NCI-H2107 treated with DMSO at 0.1 percent for 48 hours (cell line): ENCODE results near the gene EIF2AK2.

Source experiments
- DNase-seq: peaks from one replicate; lab custom pipeline; 2025; ENCODE audit not compliant: unreplicated experiment; lab: John Stamatoyannopoulos, UW

EIF2AK2 gene

DNA sequence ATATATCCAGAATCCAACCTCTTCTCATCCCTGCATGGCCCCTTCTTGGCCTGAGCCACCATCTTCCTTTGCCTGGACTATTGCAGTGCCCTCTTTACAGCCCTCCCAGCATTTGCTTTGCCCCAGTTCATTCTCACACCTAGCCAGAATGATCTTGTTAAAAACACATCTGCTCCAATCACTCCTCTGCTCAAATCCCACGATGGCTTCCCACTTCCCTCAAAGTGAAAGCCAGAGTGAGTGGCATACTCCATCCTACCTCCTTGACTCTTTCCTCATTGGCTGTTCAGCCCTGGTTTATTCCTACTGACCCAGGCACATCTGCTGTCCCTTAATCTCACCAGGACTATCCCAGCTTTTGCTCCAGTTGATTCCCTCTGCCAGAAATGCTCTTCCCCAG is 17.0 kb upstream of the EIF2AK2 start:
- DNase-seq: no peak

DNA sequence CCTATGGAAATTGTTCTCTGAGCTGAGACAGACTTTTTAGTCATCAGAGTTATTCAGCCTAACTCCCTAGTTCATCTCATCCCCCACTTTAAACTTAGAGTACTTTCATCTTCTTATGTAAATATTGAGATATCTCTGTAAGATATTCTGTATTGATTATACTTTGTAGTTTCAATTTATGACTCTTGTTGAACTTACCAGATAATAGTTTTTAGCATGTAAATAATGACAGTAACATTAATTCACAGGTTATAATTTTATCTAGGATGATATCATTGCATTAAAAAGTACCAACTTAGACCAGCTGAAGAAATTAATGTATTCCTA is 14.8 kb upstream of the EIF2AK2 start:
- no peak for DNase-seq

DNA sequence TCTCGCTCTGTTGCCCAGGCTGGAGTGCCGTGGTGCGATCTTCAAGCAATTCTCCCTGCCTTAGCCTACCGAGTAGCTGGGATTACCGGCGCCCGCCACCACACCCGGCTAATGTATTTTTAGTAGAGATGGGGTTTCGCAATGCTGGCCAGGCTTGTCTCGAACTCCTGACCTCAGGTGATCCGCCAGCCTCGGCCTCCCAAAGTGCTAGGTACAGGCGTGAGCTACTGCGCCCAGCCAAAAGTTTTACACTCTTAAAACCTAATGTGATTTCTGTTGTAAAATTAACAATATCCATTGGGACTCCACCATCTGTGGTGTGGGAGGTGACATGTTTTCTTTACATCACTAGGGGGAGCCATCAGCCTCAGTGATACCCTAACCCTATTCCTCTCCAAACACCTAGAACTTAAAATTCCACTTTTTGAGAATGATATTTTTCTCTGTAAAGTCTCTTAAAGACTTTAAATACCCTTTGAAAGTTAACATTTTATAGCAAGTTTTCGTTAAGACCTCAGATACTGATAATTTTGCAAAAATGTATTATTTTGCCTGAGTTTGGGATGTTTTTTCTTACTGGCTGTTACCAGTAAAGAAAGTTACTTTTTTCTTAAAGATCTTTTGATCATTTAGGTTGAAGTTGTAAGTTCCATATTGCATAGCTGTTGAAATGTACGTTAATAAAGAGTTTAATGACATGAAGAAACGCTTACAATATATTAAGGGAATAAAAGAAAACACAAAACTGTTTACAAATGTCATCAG is 11.6 kb upstream of the EIF2AK2 start:
- DNase-seq: peak; percentile 20

DNA sequence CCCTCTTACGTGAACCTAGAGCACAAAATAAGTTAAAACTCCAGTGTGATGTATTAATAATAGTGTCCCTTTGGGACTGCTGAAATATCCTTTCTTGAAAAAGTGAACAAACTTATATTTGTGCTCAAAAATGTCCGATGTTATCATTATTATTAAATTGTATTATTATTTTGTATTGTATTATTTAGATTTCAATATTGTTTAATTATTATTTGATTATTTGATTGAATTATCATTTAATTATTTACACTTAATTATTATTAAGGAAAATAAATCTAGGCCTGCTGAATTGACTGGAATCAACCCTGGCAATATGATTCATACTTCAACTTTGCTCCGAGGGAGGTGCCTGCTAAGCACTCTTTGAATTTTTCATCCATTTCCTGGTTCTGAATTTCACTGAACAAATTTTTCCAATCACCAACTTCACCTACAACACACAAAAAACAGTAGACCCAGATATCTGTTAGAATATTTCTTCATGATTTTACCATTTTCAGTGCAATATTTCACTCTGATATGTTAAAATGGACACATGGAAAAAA is 10.9 kb upstream of the EIF2AK2 start:
- DNase-seq: no peak

DNA sequence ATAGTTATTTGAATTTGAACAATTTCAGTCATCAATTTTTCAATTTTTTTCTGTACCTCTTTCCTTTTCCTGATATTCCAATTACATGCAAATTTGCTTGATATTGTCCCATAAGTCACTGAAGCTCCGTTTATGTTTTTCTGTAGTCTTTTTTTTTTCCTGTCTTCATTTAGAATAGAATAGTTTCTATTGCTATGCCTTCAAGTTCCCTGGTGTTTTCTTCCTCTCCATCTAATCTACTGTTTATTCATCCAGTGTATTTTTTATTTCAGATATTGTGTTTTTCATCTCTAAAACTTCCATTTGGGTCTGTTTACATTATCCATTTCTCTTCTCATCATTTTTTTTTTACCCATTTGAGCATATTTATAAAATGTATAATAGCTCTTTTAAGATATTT is 8.0 kb upstream of the EIF2AK2 start:
- no peak for DNase-seq

DNA sequence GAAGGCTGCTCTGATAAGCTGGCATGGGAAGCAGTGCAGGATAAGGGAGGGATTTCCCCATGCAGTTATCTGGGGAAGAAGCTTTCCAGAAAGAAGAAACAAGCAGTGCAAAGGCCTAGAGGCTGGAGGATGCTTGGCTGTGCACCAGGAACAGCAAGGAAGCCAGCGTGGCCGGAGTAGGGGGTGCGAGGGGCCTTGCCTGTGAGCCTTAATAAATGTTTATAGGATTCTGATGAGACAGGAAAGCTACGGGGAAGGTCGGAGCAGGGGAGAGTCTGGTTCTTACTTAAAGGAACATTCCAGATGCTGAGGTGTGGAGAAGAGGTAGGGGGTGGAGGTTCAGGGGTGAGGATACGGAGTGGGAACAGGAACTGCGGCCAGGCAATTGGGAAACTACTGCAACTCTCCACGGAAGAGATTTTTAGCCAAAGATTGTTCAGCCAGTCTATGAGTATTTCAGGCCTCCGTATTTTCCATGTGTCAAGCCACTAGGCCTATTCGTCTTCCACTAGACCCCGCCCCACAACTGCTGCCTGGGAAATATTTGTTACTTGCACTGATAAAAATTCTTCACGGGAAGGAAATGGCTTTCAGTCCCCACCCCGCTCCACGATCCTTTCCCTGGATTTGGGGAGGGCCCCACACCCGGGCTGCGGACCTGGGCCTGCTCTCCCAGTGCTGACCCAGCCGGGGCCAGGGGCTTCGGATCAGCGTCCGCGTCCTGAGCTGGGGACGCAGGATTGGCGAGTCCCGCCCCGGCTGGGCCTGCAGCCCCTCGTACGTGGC is 516 bp downstream of the EIF2AK2 start:
- DNase-seq: peak; percentile 21

DNA sequence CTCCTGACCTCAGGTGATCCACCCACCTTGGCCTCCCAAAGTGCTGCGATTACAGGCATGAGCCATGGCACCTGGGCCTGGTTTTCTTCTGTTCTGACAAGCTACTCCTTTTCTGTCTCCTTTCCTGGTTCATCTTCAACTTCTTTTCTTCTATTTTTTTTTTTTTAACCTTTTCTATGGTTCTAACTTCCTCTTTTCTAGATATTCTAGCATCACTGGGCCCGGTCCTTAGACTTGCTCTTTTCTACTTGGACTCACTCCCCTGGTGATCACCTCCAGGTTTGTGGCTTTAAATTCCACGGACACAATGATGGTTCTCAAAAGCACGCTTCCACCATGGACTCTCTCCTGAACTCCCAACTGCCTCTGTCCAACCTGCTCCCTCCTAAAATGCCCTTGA is 2.0 kb downstream of the EIF2AK2 start:
- DNase-seq: no peak

DNA sequence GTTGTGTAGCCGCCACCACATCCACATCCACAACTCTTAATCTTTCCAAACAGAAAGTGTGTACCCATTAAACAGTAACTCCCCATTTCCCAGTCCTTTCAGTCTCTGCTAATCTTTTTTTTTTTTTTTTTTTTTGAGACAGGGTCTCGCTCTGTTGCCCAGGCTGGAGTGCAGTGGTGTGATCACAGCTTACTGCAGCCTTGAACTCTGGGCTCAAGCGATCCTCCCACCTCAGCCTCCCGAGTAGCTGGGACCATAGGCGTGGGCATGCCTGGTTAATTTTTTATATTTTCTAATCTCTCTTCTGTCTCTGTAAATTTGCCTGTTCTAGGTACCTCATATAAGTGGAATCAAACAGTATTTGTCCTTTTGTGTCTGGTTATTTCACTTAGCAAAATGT is 3.6 kb downstream of the EIF2AK2 start:
- no peak for DNase-seq

DNA sequence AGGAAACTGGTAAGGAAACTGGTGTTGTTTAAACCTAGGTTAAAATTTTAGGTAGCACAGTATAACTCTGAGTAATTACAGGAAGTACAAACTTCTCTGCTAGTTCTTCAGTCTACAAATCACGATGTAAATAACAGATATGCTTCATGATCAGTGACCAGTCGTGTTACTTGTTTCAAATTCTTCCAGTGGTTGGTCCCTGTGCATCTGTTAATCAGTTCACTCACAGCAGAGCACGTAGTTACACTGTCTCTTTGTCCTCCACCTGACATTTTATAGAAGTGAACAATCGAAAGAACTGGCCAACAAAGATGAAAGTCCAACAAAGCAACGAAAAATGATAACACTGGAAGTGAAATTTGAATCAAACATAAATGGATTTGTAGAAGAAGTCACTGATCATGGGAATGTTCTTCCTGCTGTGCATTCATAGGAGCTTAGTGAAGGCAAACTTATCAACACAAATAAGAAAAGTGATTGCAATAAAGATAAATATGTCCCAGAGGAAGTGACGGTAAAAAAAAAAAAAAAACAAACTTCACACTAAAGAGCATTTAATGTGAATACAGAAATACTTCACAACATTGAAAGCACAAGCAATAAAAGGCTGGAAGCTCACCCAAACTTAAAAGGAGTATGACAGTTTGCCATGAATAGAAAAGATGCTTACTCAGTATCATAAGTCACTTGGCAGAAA is 7.0 kb downstream of the EIF2AK2 start:
- no peak for DNase-seq

DNA sequence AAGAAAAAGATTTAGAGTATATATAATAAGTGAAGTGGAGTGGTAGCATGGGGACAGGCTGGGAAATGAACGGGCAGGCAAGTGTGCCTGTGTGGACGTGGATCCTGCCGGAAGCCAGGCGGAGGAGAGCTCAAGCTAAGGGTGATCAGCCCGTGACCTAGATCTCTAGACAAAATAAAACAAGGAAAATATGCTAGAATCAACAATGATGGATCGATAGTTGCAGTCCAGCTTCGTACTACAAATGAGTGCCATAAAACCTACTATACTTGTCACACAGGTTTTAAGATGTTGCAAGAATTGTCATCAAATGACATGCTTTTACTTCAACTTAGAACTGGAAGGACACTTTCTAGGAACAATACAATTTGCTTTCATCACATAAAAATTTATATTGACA is 8.5 kb downstream of the EIF2AK2 start:
- DNase-seq: no peak

DNA sequence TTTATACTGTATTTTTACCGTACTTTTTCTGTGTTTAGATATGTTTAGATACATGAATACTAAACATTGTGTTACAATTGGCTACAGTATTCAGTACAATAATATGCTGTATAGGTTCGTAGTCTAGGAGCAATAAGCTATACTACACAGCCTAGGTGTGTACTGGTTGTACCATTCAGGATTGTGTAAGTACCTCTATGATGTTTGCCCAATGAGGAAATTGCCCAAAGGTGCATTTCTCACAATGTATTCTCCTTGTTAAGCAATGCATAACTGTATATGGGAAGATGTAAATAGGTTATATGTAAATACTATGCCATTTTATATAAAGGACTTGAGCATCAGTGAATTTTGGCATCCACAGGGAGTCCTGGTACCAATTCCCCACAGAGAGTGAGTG is 10.7 kb downstream of the EIF2AK2 start:
- DNase-seq: no peak

DNA sequence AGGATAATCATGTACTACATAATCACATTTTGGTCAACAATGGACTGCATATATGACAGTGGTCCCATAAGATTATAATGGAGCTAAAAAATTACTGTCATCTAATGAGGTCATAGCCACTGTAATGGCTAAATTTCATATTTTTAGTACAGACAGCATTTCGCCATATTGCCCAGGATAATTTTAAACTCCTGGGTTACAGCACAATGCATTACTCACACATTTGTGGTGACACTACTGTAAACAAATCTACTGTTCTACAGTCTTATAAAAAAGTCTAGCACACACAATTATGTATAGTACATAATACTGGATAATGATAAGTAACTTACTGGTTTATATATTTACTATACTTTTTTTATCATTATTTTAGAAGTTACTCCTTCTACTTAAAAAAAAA is 12.8 kb downstream of the EIF2AK2 start:
- DNase-seq: no peak

DNA sequence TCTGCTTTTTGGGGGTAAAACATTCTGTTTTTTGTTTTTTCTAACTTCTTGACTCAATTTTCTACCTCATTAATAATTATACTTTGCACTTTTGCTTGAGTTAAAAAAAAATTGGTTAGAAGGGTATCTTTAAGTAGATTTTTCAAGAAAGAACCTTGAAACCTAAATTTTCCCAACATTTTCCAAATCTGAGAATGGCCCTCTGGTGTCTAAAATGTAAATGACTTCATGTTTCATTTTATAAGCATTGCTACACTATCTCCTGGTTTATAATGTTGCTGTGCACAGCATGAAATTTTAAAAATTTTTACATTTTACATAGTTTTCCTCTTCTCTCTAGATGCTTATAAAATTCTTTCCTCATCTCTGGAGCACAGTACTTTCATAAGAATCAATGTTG is 14.2 kb downstream of the EIF2AK2 start:
- no peak for DNase-seq

DNA sequence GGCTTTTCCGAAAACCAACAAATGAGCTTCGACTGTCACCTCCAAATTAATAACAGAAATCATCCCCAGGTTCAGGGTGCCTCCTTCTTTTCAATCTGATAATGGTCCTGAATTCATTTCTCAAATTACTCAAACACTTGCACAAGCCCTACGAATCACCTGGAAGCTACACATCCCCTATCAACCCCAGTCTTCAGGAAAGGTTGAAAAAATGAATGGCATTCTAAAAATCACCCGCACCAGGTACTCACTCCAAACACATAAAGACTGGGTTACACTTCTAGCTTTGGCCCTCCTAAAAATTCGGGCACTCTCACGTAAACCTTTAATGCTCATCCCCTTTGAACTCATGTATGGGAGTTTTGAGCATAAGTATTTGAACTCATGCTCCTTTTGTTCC is 23.9 kb downstream of the EIF2AK2 start:
- DNase-seq: no peak

DNA sequence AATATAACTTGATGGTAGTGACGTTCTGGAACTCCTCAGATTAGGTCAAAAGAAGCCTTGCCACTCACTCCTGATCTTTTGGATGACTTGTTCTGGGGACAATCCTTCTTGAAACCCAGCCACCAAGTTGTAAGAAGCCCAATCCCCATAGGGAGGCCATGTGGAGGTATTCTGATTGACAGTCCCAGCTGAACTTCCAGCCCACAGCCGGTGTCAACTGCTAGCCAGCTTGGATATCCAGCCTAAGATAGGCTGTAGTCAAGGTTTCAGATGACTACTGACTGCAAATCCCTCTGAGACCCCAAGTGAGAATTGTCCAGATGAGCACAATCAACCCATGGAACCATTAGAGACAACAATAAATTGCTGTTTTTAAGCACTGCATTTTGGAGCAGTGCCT is 31.4 kb downstream of the EIF2AK2 start:
- no peak for DNase-seq

DNA sequence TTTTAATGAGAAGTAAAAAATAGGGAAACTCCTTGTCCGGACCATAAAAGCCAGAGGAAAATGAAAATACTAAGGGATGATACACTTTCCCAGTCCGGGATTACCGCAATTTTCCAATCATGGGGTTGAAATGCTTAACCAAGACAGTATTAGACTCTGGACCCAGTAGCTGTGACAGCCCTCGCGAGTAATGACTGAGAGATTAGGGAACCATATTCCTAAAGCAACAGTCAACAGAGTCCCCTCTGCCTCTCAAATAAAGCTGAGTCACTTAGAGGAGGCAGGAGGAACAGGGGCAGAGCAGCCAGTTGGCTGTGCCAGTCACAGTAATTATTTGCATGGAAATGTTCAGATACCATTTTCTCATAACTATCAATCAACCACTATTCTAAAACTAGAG is 37.6 kb downstream of the EIF2AK2 start:
- DNase-seq: no peak

DNA sequence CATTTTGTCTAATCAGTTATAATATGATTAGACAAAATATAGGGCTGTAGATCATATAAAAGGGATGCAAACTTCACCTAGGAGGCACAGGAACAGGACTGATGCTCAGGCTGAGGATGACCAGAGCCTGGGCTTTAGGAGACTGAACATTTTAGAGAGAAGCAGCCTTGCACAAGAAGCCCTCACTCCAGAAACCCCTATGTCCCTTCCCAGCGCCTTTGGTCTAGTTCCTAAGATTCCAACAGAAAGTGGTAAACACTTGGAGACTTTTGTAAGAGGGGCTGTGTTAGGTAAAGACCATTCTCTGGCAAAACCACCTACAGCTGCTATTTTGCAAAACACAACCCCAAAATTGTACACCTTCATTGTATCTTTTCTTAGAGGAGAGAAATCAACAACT is 39.2 kb downstream of the EIF2AK2 start:
- no peak for DNase-seq

DNA sequence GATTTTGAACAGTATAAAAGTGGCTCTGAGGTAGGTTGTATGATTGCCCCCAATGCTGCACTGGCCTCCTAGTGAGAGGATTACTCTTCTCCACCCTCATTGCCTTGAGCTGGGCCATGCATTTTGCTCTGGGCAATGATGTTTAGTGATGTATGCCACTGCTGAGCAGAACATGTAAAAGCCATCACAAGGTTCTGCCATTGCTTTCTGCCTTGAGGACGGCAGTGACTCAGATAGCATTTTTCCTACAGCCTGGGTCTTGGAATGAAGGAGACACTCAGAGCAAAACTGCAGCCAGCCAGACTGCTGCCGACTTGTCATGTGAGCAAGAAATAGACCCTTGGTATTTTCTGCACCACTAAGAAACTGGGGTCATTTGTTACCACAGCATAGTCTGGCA is 44.8 kb downstream of the EIF2AK2 start:
- no peak for DNase-seq

DNA sequence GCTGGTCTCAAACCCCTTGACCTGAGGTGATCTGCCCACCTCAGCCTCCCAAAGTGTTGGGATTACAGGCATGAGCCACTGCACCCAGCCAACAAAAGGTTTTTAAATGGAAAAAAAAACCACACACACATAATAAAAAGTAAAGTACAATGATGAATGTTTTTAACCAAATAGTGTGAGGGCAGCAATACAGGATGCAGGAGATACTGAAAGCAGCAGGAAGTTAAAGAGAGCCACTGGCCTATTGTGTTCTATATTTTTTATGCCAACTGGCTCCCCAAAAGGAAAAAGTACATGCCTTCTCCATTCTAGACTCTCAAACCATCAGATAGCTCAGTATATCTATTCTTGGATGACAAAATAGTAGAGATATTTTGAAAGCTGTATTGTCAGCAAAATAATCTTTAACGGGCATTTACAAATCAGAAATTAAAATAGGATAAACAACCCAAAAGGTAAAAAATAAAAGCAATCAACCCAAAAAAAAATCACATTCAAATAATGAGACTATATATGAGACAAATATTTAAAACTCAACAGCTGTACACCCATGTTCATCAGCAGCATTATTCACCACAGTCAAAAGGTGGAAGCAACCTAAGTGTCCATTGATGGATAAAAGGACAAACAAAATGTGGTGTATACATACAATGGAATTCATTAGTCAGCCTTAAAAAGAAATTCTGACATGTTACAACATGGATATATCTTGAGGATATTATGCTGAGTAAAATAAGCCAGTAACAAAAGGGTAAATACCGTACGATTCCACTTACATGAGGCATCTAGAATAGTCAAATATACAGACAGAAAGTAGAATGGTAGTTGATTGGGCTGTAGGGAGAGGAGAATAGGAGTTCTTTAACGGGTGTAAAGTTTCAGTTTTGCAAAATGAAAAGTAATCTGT is 46.2 kb downstream of the EIF2AK2 start:
- no peak for DNase-seq

DNA sequence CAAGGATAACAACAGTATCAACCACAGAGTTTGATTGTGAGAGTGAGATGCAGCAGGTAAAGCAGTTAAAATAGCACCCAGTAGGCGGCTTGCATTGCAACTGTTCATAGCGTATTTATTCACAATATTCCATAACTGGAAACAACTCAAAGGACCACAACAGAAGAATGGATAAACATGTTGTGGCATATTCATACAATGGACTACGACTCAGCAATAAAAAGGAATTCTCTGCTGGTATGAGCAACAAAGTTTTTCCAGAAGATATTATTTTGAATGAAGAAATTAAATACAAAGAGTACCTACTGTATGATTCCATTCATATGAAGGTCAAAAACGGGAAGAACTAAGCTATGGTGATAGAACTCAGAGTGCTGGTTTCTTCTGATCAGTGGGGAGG is 47.3 kb downstream of the EIF2AK2 start:
- no peak for DNase-seq

DNA sequence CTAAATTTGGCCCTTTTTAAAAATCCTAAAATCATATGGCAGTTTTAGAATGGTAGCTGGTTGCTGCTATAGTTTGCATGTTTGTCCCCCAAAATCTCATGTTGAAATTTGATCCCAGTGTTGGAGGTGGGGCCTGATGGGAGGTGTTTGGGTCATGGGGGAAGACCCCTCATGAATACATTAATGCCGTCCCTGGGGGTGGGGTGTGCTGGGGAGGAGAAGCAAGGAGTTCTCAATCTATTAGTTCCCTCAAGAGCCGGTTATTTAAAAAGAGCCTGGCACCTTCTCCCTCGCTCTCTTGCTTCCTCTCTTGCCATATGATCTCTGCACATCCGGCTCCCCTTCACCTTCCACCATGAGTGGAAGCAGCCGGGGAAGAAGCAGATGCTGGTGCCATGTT is 51.6 kb downstream of the EIF2AK2 start:
- DNase-seq: no peak
